ENCODE measurements around the gene TERC. TPM values are rescaled to one million over a fixed set of nuclear protein-coding genes. Genes with fewer than 3 reads are reported as not detected.

TERC gene
- total RNA-seq, 2 donors from 2014 or later, result 126 to 132 TPM

DNA sequence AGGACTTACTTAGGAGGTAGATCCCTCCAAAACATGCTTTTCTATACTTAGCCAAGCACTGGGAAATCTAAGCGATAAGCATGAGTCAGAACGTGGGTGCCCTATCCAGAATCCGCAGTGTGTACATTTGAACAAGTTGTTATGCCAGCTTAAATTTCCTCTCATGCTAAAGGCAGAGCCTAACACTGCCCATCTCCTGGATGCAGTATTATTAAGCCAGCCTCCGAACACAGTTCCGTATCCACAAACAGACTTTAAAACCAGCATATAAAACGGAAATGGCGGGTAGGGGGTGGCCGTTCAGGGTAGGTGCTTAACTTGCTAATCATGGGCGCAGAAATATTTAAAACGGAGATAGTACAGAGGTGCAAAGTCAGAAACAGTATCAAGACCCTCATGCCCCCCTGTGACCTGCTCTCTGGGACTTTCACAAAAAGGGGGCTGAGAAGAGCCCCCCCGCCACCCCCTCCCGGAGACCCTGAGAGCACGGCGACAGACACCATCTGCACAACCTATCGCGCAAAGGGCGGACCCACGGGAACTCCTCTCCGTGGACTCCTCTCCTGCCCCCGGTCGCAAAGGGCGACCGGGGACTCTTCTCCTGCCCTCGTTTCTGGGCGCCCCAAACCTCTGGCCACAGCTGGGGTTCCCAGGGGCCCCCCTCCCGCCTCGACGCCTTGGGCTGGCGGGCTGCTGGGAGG is 46.9 kb upstream of the TERC start:
- no peak for ATAC-seq (ENCODE audit: insufficient number of reproducible peaks, low FRiP score, low read depth)
- no peaks in the 10 kb centered on the region for H3K9me3 ChIP-seq
- H3K4me1 ChIP-seq (ENCODE audit: control insufficient read depth in 1 of 2, low read depth in 2 of 2), result peaks cover 0 to 16% of the 10 kb centered on the region in 2 donors
- H3K36me3 ChIP-seq, result no peaks in the 10 kb centered on the region
- DNase-seq (ENCODE audit: low spot score), result no peak
- H3K4me3 ChIP-seq, result peak overlapping the region; percentile 74
- no peaks in the 10 kb centered on the region for H3K27me3 ChIP-seq (replicated peaks; ENCODE audit: insufficient read depth)
- peak overlapping the region; percentile 31 to 72 for H3K27ac ChIP-seq
- TF ChIP-seq, protein P1, sequence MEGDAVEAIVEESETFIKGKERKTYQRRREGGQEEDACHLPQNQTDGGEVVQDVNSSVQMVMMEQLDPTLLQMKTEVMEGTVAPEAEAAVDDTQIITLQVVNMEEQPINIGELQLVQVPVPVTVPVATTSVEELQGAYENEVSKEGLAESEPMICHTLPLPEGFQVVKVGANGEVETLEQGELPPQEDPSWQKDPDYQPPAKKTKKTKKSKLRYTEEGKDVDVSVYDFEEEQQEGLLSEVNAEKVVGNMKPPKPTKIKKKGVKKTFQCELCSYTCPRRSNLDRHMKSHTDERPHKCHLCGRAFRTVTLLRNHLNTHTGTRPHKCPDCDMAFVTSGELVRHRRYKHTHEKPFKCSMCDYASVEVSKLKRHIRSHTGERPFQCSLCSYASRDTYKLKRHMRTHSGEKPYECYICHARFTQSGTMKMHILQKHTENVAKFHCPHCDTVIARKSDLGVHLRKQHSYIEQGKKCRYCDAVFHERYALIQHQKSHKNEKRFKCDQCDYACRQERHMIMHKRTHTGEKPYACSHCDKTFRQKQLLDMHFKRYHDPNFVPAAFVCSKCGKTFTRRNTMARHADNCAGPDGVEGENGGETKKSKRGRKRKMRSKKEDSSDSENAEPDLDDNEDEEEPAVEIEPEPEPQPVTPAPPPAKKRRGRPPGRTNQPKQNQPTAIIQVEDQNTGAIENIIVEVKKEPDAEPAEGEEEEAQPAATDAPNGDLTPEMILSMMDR (IDR thresholded peaks at IDR 0.05), result no peak

DNA sequence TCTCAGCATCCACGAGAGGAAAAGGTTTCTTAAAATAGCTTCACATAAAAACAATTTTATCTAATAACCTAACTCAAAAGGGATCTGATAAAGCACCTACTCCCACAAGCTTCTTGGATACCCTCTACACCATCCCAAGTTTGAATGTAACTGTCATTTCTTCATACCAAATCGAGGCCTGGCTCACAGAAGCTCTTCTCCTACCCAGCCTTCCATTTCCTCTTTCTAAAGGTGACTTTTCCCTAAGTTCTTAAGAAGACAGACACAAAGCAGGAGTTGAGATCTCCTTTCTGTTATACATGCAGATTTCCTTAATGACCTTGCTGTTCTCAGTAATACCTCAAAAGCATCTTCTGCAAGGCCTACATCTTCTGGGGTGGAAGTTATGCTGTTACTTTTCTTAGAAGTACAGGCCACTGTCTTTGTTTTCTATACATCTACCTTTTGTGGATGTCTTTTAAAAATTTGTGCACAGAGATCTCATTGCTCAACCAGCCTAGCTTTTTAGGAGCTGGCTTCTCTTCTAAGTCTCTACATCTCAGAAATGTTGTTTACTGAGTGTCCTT is 44.5 kb upstream of the TERC start:
- no peaks in the 10 kb centered on the region for H3K9me3 ChIP-seq
- TF ChIP-seq, protein P1 (IDR thresholded peaks at IDR 0.05), result no peak
- ATAC-seq (ENCODE audit: insufficient number of reproducible peaks, low FRiP score, low read depth), result no peak
- DNase-seq (ENCODE audit: low spot score), result no peak
- no peak overlapping the region for H3K27ac ChIP-seq
- no peaks in the 10 kb centered on the region for H3K27me3 ChIP-seq (replicated peaks; ENCODE audit: insufficient read depth)
- H3K4me1 ChIP-seq (ENCODE audit: control insufficient read depth in 1 of 2, low read depth in 2 of 2), result peaks cover 0 to 16% of the 10 kb centered on the region in 2 donors
- H3K4me3 ChIP-seq, result no peak overlapping the region
- no peaks in the 10 kb centered on the region for H3K36me3 ChIP-seq

DNA sequence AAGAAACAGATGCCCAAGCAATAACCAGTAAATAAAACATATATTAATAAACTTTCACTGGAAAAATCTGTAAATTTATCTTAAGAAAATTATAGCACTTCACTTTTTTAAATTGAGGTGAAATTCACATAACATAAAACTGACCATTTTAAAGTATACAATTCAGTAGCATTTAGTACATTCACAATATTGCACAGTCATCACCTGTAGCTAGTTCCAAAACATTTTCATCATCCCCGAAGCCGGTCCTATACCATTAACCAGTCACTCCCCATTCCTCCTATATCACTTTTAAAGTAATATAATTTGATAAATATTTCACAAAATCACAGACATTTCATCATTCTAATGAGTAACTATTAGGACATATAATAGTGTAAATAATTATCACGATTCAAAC is 39.8 kb upstream of the TERC start:
- Histone ChIP-seq H3K4me3 (no peak overlapping the region), H3K27me3 (replicated peaks; ENCODE audit: insufficient read depth) (no peaks in the 10 kb centered on the region), H3K4me1 (ENCODE audit: control insufficient read depth in 1 of 2, low read depth in 2 of 2) (no peaks in the 10 kb centered on the region), H3K27ac (no peak overlapping the region), H3K9me3 (no peaks in the 10 kb centered on the region), H3K36me3 (no peaks in the 10 kb centered on the region)
- TF ChIP-seq, protein P1 (IDR thresholded peaks at IDR 0.05), result no peak
- ATAC-seq (ENCODE audit: insufficient number of reproducible peaks, low FRiP score, low read depth) (no peak), DNase-seq (ENCODE audit: low spot score) (no peak)

DNA sequence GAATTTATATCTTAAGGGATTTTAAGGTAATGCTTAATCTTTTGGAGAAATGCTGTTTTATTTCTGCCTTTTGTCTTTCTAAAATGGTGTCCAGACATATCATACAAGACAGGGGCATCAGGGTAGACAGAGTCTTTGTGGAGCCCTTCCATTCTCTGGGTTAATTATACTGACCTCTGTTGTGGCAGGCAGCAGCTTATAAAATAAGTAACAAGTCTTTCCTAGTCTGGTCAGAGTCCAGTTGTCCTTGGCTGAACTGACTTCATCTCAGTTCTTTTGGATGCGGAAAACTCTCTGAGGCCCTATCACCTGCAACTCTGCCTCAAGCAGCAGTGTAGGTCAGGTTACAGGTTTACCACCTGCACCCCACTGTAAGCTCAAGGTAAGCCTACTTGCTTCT is 27.5 kb upstream of the TERC start:
- no peaks in the 10 kb centered on the region for H3K4me1 ChIP-seq (ENCODE audit: control insufficient read depth in 1 of 2, low read depth in 2 of 2)
- no peak for ATAC-seq (ENCODE audit: insufficient number of reproducible peaks, low FRiP score, low read depth)
- no peak overlapping the region for H3K4me3 ChIP-seq
- DNase-seq (ENCODE audit: low spot score), result no peak
- peaks cover 4% of the 10 kb centered on the region for H3K36me3 ChIP-seq
- H3K27ac ChIP-seq, result no peak overlapping the region
- no peaks in the 10 kb centered on the region for H3K27me3 ChIP-seq (replicated peaks; ENCODE audit: insufficient read depth)
- TF ChIP-seq, protein P1 (IDR thresholded peaks at IDR 0.05), result no peak
- H3K9me3 ChIP-seq, result no peaks in the 10 kb centered on the region

DNA sequence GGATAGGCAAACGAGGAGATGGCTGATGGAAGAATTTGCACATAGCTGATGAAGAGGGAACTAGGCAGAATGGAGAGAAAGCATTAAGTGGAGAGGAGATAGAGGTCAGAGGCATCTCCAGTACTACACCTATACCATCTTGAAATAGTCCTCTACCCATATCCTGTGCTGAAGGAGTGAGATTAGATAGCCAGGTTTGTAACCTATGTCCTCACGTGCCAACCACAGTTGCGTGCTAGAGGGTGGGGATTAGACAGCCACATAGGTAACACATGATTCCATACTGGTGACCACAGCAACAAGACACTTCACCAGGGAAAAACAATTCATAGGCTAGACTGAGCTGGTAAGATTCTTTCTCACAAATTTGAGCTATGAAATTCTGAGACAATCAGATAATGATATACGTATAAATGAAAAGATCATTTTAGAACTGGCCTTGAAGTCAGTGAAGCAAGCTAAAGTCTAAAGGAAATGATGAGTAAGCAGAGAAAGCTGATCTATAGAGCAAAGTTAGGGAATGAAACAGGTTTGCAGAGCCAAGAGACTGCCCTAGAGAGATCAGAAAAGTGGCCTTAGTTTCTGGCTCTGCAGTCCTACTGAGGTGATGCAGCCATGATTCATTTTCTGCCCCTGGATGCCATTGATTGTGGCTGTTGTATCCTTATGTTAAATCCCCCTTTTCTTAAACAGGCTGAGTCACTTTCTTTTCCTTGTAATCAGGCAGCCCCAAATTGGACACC is 26.0 kb upstream of the TERC start:
- TF ChIP-seq, protein P1 (IDR thresholded peaks at IDR 0.05), result no peak
- H3K36me3 ChIP-seq, result peaks cover 12% of the 10 kb centered on the region
- DNase-seq (ENCODE audit: low spot score), result no peak

More for the DNA sequence above, 26.0 kb upstream of the TERC start:
- no peak for ATAC-seq (ENCODE audit: insufficient number of reproducible peaks, low FRiP score, low read depth)
- Histone ChIP-seq H3K4me3 (no peak overlapping the region), H3K4me1 (ENCODE audit: control insufficient read depth in 1 of 2, low read depth in 2 of 2) (no peaks in the 10 kb centered on the region), H3K27me3 (replicated peaks; ENCODE audit: insufficient read depth) (no peaks in the 10 kb centered on the region), H3K9me3 (no peaks in the 10 kb centered on the region), H3K27ac (no peak overlapping the region)

Data from thoracic aorta (tissue), 2 donors.